Ovary (tissue), 3 donors: ENCODE measurements around the gene ARHGEF4.

Experiments
- CTCF ChIP-seq, 3 donors: fragments of 450-650 bp in 2 of 3; fragments of 200-600 bp in 1 of 3; IDR thresholded peaks; one replicate each; pipeline versions ENCODE4 v1.5.1 to v1.8.0; 2016 to 2022; ENCODE audit warnings: antibody characterized with exemption in 3 of 3, mild to moderate bottlenecking in 1 of 3
- EP300 ChIP-seq: sonication (generic); formaldehyde crosslinking; IDR thresholded peaks from one replicate; pipeline ENCODE4 v1.6.1; 2017; ENCODE audit warnings: antibody characterized with exemption
- POLR2A ChIP-seq: fragments of 450-650 bp; IDR thresholded peaks from one replicate; pipeline ENCODE4 v1.6.1; 2017; ENCODE audit warnings: antibody characterized with exemption, mild to moderate bottlenecking, moderate library complexity
- donor health status: DM: no; HTN: no; CAD: no.

- TF ChIP-seq CTCF (IDR thresholded peaks at IDR 0.05) (no peak), EP300 (no peak), POLR2A (no peak)
These were observed 211.9 kb downstream of the ARHGEF4 start for GRCh38 chr2:131048641-131049040.
